ENCODE measurements around the gene ADAM17. TPM values are rescaled to one million over a fixed set of nuclear protein-coding genes. Genes with fewer than 3 reads are reported as not detected.
"Not testable (repeated sequence)": the region's sequence is repeated elsewhere in the genome, so short reads cannot be mapped to it uniquely, and the experiment has no call there.

Gene ADAM17
- total RNA-seq, 4 donors from 2014 or later, result 12.9 to 17.7 (median 14.9) TPM

GRCh38 chr2:9592699-9593098 is 37.1 kb upstream of the ADAM17 start:
- peaks cover 26 to 49% (median 47%) of the 10 kb centered on the region in 4 donors for H3K4me1 ChIP-seq
- no peaks in the 10 kb centered on the region for H3K27me3 ChIP-seq
- no peak overlapping the region for H3K4me3 ChIP-seq
- 64% methylated on average over 3 of the region's 3 CpGs for WGBS
- H3K36me3 ChIP-seq, result peaks cover 0 to 31% (median 21%) of the 10 kb centered on the region in 4 donors
- intact Hi-C loops (cut with DNase I), result no loop called here
- no peak for DNase-seq (ENCODE audit: extremely low spot score)
- H3K27ac ChIP-seq (replicated peaks in 1 of 4), result no peak overlapping the region
- no peaks in the 10 kb centered on the region for H3K9me3 ChIP-seq
- no peak for TF ChIP-seq CTCF (IDR thresholded peaks at IDR 0.05)
- TF ChIP-seq POLR2A (IDR thresholded peaks at IDR 0.05; ENCODE audit: low read depth), result no peak
- TF ChIP-seq POLR2AphosphoS5 (IDR thresholded peaks at IDR 0.05), result no peak
- no peak for TF ChIP-seq EP300 (IDR thresholded peaks at IDR 0.05)

GRCh38 chr2:9590641-9591040 is 35.0 kb upstream of the ADAM17 start:
- no peak overlapping the region for H3K27ac ChIP-seq (replicated peaks in 1 of 4)
- peaks cover 0 to 51% (median 31%) of the 10 kb centered on the region in 4 donors for H3K36me3 ChIP-seq
- H3K27me3 ChIP-seq, result no peaks in the 10 kb centered on the region
- peaks cover 17 to 49% (median 41%) of the 10 kb centered on the region in 4 donors for H3K4me1 ChIP-seq
- 92% methylated on average over 3 of the region's 3 CpGs for WGBS
- no peak overlapping the region for H3K4me3 ChIP-seq
- H3K9me3 ChIP-seq, result no peaks in the 10 kb centered on the region
- intact Hi-C loops (cut with DNase I), result no loop called here
- no peak for DNase-seq (ENCODE audit: extremely low spot score)
- no peak for TF ChIP-seq POLR2AphosphoS5 (IDR thresholded peaks at IDR 0.05)

- Histone ChIP-seq H3K4me1 (peaks cover 0 to 27% (median 16%) of the 10 kb centered on the region in 4 donors), H3K36me3 (peaks cover 4 to 77% (median 47%) of the 10 kb centered on the region in 4 donors), H3K9me3 (no peaks in the 10 kb centered on the region), H3K27ac (replicated peaks in 1 of 4) (no peak overlapping the region), H3K27me3 (no peaks in the 10 kb centered on the region), H3K4me3 (no peak overlapping the region)
- intact Hi-C loops (cut with DNase I), result no loop called here
- no peak for DNase-seq (ENCODE audit: extremely low spot score)
- 90% methylated on average over 3 of the region's 3 CpGs for WGBS
- TF ChIP-seq EP300 (IDR thresholded peaks at IDR 0.05) (no peak), POLR2A (IDR thresholded peaks at IDR 0.05; ENCODE audit: low read depth) (no peak), CTCF (IDR thresholded peaks at IDR 0.05) (no peak), POLR2AphosphoS5 (IDR thresholded peaks at IDR 0.05) (no peak)
Observed at GRCh38 chr2:9586465-9586864, 30.8 kb upstream of the ADAM17 start.

GRCh38 chr2:9585486-9585885 is 29.9 kb upstream of the ADAM17 start:
- Histone ChIP-seq H3K27ac (replicated peaks in 1 of 4) (peak overlapping the region; percentile 25 to 59 (median 35)), H3K36me3 (peaks cover 4 to 72% (median 45%) of the 10 kb centered on the region in 4 donors)
- WGBS, result 97% methylated on average over 5 of the region's 5 CpGs

GRCh38 chr2:9584902-9585301 is 29.3 kb upstream of the ADAM17 start:
- DNase-seq (ENCODE audit: extremely low spot score); intact Hi-C loops (cut with DNase I); H3K9me3 ChIP-seq; H3K27me3 ChIP-seq; H3K4me3 ChIP-seq: not testable (repeated sequence)
- Histone ChIP-seq H3K36me3 (peaks cover 4 to 73% (median 46%) of the 10 kb centered on the region in 4 donors), H3K4me1 (peaks cover 0 to 27% (median 16%) of the 10 kb centered on the region in 4 donors), H3K27ac (replicated peaks in 1 of 4) (peak overlapping the region; percentile 20 to 59 (median 35))

More at GRCh38 chr2:9585486-9585885, 29.9 kb upstream of the ADAM17 start:
- DNase-seq (ENCODE audit: extremely low spot score), result no peak
- intact Hi-C loops (cut with DNase I), result no loop called here
- H3K27me3 ChIP-seq, result no peaks in the 10 kb centered on the region
- TF ChIP-seq CTCF (IDR thresholded peaks at IDR 0.05), result no peak
- no peak for TF ChIP-seq POLR2AphosphoS5 (IDR thresholded peaks at IDR 0.05)
- no peak for TF ChIP-seq POLR2A (IDR thresholded peaks at IDR 0.05; ENCODE audit: low read depth)
- TF ChIP-seq EP300 (IDR thresholded peaks at IDR 0.05), result no peak
- no peaks in the 10 kb centered on the region for H3K9me3 ChIP-seq
- no peak overlapping the region for H3K4me3 ChIP-seq
- H3K4me1 ChIP-seq, result peaks cover 0 to 27% (median 16%) of the 10 kb centered on the region in 4 donors

GRCh38 chr2:9582624-9583023 is 27.0 kb upstream of the ADAM17 start:
- no peak for DNase-seq (ENCODE audit: extremely low spot score)

More at GRCh38 chr2:9582624-9583023, 27.0 kb upstream of the ADAM17 start:
- Histone ChIP-seq H3K4me3 (no peak overlapping the region), H3K27me3 (no peaks in the 10 kb centered on the region), H3K9me3 (no peaks in the 10 kb centered on the region), H3K27ac (replicated peaks in 1 of 4) (no peak overlapping the region), H3K36me3 (peaks cover 4 to 60% (median 29%) of the 10 kb centered on the region in 4 donors), H3K4me1 (peaks cover 0 to 25% (median 17%) of the 10 kb centered on the region in 4 donors)
- TF ChIP-seq CTCF (IDR thresholded peaks at IDR 0.05) (no peak), POLR2AphosphoS5 (IDR thresholded peaks at IDR 0.05) (no peak), POLR2A (IDR thresholded peaks at IDR 0.05; ENCODE audit: low read depth) (no peak), EP300 (IDR thresholded peaks at IDR 0.05) (no peak)
- WGBS, result 97% methylated on average over 5 of the region's 5 CpGs
- intact Hi-C loops (cut with DNase I), result no loop called here

Measured in esophagus muscularis mucosa (tissue), 4 donors.